ENCODE data around the gene DNAI2. TPM values are rescaled to one million over a fixed set of nuclear protein-coding genes. Genes with fewer than 3 reads are reported as not detected.

DNAI2 gene
- total RNA-seq, 1 donor from 2014 or later: not detected

DNA sequence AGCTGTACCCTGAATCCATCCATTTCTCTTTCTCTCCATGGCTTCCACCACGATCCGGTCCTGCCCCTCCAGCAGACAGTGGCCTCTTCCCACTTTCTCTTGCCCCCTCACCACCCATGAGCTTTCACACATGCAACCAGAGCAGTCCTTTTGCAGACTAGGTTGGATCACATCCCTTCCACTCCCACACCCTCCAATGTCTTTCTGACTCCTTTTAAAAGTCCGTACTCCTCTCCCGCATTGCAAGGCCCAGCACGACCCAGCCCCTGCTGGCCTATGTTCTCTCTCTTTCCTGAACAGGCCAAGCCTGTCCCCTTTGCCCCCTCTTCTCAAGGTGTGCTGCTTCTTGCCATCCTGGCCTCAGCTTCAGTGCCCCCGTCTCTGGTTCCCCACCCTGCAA is 22.5 kb upstream of the DNAI2 start:
- TF ChIP-seq, protein P1, sequence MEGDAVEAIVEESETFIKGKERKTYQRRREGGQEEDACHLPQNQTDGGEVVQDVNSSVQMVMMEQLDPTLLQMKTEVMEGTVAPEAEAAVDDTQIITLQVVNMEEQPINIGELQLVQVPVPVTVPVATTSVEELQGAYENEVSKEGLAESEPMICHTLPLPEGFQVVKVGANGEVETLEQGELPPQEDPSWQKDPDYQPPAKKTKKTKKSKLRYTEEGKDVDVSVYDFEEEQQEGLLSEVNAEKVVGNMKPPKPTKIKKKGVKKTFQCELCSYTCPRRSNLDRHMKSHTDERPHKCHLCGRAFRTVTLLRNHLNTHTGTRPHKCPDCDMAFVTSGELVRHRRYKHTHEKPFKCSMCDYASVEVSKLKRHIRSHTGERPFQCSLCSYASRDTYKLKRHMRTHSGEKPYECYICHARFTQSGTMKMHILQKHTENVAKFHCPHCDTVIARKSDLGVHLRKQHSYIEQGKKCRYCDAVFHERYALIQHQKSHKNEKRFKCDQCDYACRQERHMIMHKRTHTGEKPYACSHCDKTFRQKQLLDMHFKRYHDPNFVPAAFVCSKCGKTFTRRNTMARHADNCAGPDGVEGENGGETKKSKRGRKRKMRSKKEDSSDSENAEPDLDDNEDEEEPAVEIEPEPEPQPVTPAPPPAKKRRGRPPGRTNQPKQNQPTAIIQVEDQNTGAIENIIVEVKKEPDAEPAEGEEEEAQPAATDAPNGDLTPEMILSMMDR (IDR thresholded peaks at IDR 0.05): no peak

DNA sequence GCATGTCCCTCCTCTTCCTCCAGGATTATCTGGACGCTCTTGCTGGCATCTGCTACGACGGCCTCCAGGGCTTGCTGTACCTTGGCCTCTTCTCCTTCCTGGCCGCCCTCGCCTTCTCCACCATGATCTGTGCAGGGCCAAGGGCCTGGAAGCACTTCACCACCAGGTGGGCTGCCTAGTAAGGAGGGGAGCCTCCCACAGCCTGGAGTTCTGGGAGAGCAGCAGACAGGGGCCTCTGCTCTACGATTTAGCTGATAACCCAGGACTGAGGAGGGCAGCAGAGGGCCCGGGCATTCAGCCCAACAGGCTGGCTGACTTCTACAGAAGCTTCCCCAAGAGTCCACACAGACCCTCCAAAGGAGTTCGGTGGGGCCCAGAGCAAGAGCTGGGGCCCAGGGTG is 21.8 kb upstream of the DNAI2 start:
- H3K9me3 ChIP-seq: no peaks in the 10 kb centered on the region
- H3K27ac ChIP-seq: no peak overlapping the region
- no peak for DNase-seq
- no peak overlapping the region for H3K4me3 ChIP-seq
- no peaks in the 10 kb centered on the region for H3K4me1 ChIP-seq
- H3K27me3 ChIP-seq: no peaks in the 10 kb centered on the region
- intact Hi-C loops (cut with DNase I): no loop called here
- ATAC-seq: no peak
- no peaks in the 10 kb centered on the region for H3K36me3 ChIP-seq
- TF ChIP-seq, protein P1 (IDR thresholded peaks at IDR 0.05): no peak

More for the DNA sequence above, 22.5 kb upstream of the DNAI2 start:
- Histone ChIP-seq H3K36me3 (no peaks in the 10 kb centered on the region), H3K9me3 (no peaks in the 10 kb centered on the region), H3K27me3 (no peaks in the 10 kb centered on the region), H3K27ac (no peak overlapping the region), H3K4me1 (no peaks in the 10 kb centered on the region), H3K4me3 (no peak overlapping the region)
- intact Hi-C loops (cut with DNase I): no loop called here
- no peak for ATAC-seq
- no peak for DNase-seq

DNA sequence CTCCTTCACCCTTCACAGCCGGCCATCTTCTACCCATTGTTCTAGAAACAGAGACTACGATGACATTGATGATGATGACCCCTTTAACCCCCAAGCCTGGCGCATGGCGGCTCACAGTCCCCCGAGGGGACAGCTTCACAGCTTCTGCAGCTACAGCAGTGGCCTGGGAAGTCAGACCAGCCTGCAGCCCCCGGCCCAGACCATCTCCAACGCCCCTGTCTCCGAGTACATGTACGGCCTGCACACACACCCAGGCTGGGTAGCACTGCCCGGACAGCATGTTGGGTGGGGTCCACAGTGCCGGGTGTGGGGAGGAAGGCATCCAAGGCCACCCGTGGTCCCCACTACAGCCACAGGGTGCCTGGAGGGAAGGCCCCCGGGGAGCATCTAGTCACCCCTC is 21.0 kb upstream of the DNAI2 start:
- no peak for DNase-seq
- TF ChIP-seq, protein P1 (IDR thresholded peaks at IDR 0.05): no peak
- no peak overlapping the region for H3K27ac ChIP-seq
- no peaks in the 10 kb centered on the region for H3K27me3 ChIP-seq
- H3K4me3 ChIP-seq: no peak overlapping the region
- no peak for ATAC-seq
- intact Hi-C loops (cut with DNase I): no loop called here
- H3K36me3 ChIP-seq: no peaks in the 10 kb centered on the region
- no peaks in the 10 kb centered on the region for H3K4me1 ChIP-seq
- no peaks in the 10 kb centered on the region for H3K9me3 ChIP-seq

DNA sequence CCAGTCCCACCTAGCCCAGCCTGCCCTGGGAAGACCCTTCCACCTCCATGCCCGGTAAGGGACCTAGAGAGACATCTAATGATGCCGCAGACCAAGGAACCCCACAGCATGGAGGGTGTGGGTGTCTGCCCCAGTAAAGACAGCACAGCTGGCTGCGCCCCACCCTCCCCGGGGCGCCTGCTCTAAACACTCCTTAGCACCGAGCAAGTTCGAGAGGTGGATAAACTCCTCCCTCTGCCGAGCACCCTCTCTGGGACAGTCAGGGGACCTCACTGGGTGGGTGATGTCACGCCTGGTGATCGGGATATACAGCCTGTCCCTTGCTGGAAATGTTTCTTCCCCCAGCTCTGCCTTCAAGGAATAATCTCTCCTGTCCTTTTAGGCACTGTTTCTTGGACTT is 16.7 kb upstream of the DNAI2 start:
- no peak overlapping the region for H3K4me3 ChIP-seq
- no peak for DNase-seq
- no peaks in the 10 kb centered on the region for H3K9me3 ChIP-seq
- H3K27me3 ChIP-seq: no peaks in the 10 kb centered on the region
- no peaks in the 10 kb centered on the region for H3K36me3 ChIP-seq
- no peak overlapping the region for H3K27ac ChIP-seq
- H3K4me1 ChIP-seq: no peaks in the 10 kb centered on the region
- TF ChIP-seq, protein P1 (IDR thresholded peaks at IDR 0.05): no peak
- no peak for ATAC-seq
- intact Hi-C loops (cut with DNase I): no loop called here

DNA sequence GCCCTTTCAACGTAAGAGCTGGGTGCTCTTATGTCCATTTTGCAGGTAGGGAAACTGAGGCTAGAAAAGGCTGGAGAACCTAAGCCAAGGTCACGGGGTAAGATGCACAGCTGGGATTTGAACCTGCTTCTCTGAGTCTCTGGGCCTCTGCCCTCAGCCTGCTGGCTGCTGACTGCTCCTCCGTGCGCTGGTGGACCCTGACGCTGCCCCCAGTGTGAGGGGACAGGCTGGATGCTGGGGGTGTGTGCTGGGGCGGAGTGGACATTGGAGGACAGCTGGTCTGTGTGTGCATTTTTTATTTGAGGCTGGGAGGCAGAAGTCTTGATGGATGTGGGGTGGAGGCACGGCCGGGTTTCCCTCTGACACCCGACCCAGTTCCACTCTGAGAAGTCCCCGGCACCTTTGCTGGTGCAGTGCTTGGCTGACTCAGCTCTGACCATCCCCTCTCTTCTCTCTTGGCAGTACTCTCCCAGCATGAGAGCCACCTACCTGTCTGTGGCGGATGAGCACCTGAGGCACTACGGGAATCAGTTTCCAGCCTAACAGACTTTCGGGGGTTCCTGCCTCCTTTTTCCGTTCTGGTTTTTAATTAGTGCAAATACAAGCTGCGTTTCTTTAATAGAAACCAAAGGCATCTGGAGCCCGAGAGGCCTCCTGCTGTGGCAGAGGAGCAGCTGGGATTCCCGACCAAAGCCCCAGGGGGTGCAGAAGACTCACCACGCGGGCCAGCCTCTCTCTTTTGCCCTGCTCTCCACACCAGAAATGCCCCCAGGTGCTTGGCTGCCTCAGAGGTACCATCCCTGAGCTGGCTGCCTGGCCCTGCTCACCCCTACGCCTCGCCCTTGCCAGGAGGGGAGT is 14.1 kb upstream of the DNAI2 start:
- TF ChIP-seq, protein P1 (IDR thresholded peaks at IDR 0.05): no peak
- no peak for DNase-seq
- Histone ChIP-seq H3K4me1 (no peaks in the 10 kb centered on the region), H3K27me3 (no peaks in the 10 kb centered on the region), H3K36me3 (no peaks in the 10 kb centered on the region), H3K4me3 (no peak overlapping the region), H3K9me3 (no peaks in the 10 kb centered on the region), H3K27ac (no peak overlapping the region)
- intact Hi-C loops (cut with DNase I): no loop called here
- no peak for ATAC-seq
